HL-60 (cell line): ENCODE measurements around the gene AGPAT4.
A peak's percentile ranks its signal among the peaks of the same experiment; 100 is the strongest.

Experiments used
- DNase-seq, 2 experiments: peaks; one replicate each; pipeline ENCODE4 v3.0.0-alpha.2; 2010 to 2020; ENCODE audit warnings: low read depth in 1 of 2, low spot score in 1 of 2
- H3K27ac ChIP-seq: fragments of 250-450 bp; sonication (Bioruptor Pico); replicated peaks from 2 replicates; pipeline ENCODE4 v1.5.1; 2020; ENCODE audit warnings: mild to moderate bottlenecking, moderate library complexity
- H3K27me3 ChIP-seq: fragments of 250-450 bp; sonication (Bioruptor Pico); 2 replicates; pipeline ENCODE4 v1.5.1; 2021; ENCODE audit warnings: mild to moderate bottlenecking, moderate library complexity; ENCODE audit not compliant: insufficient read depth, poor library complexity, severe bottlenecking
- H3K4me3 ChIP-seq: replicated peaks from 2 replicates; pipeline ENCODE4 v1.5.1; 2011; ENCODE audit warnings: mild to moderate bottlenecking, control low read depth, low read length; ENCODE audit not compliant: insufficient read depth
- GABPA ChIP-seq: IDR thresholded peaks from 2 replicates; pipeline ENCODE4 v1.6.1; 2012; ENCODE audit warnings: low read depth
- POLR2AphosphoS5 ChIP-seq: IDR thresholded peaks from 2 replicates; pipeline ENCODE4 v1.6.1; 2012; ENCODE audit warnings: low read depth
- SPI1 ChIP-seq: IDR thresholded peaks from 2 replicates; pipeline ENCODE4 v1.6.1; 2012; ENCODE audit warnings: low read depth, mild to moderate bottlenecking, borderline replicate concordance
- TF ChIP-seq, protein P1 (sequence below): IDR thresholded peaks from one replicate; pipeline ENCODE4 v1.5.1; 2011; ENCODE audit warnings: low read length, control low read depth, inconsistent platforms; ENCODE audit not compliant: insufficient read depth
- TF ChIP-seq, protein P2 (sequence below): IDR thresholded peaks from 2 replicates; pipeline ENCODE4 v1.6.1; 2012; ENCODE audit warnings: low read depth; ENCODE audit not compliant: insufficient replicate concordance

The AGPAT4 gene

DNA sequence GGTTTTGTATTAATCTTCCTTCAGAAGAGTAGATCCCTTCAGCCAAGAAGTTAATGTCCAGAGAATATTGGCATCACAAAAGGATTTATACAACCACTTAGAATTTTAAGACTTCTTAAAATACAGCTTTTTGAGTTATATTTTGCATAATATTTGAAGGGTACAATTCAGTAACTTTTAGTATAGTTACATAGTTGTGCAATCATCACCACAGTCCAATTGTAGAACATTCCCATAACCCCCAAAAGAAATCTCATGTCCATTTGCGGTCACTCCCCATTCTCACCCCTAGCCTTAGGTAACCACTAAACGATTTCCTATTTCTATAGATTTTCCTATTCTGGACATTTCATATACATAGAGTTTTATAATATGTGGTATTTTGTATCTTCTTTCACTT is 155.9 kb downstream of the AGPAT4 start:
- no peak for DNase-seq
- H3K4me3 ChIP-seq = no peak overlapping the region
- H3K27ac ChIP-seq = no peak overlapping the region
- TF ChIP-seq, protein P1, sequence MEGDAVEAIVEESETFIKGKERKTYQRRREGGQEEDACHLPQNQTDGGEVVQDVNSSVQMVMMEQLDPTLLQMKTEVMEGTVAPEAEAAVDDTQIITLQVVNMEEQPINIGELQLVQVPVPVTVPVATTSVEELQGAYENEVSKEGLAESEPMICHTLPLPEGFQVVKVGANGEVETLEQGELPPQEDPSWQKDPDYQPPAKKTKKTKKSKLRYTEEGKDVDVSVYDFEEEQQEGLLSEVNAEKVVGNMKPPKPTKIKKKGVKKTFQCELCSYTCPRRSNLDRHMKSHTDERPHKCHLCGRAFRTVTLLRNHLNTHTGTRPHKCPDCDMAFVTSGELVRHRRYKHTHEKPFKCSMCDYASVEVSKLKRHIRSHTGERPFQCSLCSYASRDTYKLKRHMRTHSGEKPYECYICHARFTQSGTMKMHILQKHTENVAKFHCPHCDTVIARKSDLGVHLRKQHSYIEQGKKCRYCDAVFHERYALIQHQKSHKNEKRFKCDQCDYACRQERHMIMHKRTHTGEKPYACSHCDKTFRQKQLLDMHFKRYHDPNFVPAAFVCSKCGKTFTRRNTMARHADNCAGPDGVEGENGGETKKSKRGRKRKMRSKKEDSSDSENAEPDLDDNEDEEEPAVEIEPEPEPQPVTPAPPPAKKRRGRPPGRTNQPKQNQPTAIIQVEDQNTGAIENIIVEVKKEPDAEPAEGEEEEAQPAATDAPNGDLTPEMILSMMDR = no peak
- TF ChIP-seq, protein P2, sequence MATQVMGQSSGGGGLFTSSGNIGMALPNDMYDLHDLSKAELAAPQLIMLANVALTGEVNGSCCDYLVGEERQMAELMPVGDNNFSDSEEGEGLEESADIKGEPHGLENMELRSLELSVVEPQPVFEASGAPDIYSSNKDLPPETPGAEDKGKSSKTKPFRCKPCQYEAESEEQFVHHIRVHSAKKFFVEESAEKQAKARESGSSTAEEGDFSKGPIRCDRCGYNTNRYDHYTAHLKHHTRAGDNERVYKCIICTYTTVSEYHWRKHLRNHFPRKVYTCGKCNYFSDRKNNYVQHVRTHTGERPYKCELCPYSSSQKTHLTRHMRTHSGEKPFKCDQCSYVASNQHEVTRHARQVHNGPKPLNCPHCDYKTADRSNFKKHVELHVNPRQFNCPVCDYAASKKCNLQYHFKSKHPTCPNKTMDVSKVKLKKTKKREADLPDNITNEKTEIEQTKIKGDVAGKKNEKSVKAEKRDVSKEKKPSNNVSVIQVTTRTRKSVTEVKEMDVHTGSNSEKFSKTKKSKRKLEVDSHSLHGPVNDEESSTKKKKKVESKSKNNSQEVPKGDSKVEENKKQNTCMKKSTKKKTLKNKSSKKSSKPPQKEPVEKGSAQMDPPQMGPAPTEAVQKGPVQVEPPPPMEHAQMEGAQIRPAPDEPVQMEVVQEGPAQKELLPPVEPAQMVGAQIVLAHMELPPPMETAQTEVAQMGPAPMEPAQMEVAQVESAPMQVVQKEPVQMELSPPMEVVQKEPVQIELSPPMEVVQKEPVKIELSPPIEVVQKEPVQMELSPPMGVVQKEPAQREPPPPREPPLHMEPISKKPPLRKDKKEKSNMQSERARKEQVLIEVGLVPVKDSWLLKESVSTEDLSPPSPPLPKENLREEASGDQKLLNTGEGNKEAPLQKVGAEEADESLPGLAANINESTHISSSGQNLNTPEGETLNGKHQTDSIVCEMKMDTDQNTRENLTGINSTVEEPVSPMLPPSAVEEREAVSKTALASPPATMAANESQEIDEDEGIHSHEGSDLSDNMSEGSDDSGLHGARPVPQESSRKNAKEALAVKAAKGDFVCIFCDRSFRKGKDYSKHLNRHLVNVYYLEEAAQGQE = no peak
- TF ChIP-seq GABPA (no peak), SPI1 (no peak), POLR2AphosphoS5 (no peak)
- H3K27me3 ChIP-seq = no peaks in the 10 kb centered on the region

DNA sequence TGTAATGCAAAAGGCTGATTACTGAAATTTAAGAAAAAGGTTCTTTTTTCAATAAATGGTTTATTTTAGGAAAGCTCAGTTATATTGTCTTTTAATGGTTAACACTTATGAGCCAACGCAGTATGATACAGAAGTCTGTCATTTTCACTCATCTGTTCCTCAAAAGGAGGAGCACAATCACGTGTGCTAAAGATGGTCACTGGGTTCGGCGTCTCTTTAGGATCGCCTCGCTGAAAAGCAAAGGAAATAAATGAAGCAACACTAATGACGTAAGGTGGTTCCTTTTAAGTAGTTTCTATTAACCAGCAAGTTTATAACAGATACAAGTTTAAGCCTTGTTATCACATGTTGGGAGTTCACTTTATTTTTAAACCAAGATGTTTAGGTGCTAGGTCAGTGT is 156.6 kb downstream of the AGPAT4 start:
- Histone ChIP-seq H3K27me3 (no peaks in the 10 kb centered on the region), H3K4me3 (no peak overlapping the region), H3K27ac (no peak overlapping the region)
- peak; percentile 24 to 88 for DNase-seq
- TF ChIP-seq SPI1 (no peak), GABPA (no peak), POLR2AphosphoS5 (no peak)
- TF ChIP-seq, protein P2 = no peak

DNA sequence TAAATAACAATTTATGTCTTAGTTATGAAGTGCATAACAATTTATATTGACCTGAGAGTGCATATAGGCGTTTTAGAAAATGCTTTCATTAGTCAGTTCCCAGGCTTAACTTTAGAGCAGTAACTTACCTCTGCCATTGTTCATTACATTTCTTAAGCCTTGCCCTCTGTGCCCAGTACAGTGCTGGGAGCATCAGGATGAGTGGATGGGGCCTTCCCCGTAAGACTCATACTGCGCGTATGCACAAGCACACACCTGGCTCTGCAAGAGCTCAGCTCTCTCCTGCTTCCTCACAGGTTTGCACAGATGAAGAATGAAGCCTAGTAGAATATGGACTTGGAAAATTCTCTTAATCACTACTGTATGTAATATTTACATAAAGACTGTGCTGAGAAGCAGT is 157.3 kb downstream of the AGPAT4 start:
- no peak overlapping the region for H3K4me3 ChIP-seq
- DNase-seq = no peak
- no peaks in the 10 kb centered on the region for H3K27me3 ChIP-seq
- H3K27ac ChIP-seq = no peak overlapping the region
- TF ChIP-seq SPI1 = no peak
- TF ChIP-seq, protein P2 = no peak
- TF ChIP-seq, protein P1 = no peak
- TF ChIP-seq GABPA = no peak
- no peak for TF ChIP-seq POLR2AphosphoS5

DNA sequence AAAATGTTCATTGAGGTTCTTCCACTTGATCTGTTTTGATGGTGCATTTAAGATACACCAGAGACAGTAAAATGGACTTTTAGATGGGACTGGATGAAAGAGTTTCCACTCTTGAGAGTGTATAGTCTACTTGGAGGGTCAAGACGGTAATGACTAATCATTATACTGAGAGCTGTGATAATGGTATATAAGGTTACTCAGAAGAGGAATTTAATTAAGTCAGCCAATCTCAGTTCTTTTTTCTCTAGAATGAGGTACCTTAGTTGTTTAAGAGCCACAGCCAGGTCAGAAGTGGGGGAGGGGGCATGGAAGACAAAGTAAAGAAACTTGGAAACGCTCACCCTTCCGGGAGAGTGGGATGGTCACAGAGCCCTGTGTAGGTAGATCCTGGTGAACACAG is 158.4 kb downstream of the AGPAT4 start:
- DNase-seq = no peak
- H3K4me3 ChIP-seq = no peak overlapping the region

More for the DNA sequence above, 158.4 kb downstream of the AGPAT4 start:
- no peak overlapping the region for H3K27ac ChIP-seq
- TF ChIP-seq, protein P2 = no peak
- TF ChIP-seq GABPA (no peak), SPI1 (no peak), POLR2AphosphoS5 (no peak)
- TF ChIP-seq, protein P1 = no peak
- no peaks in the 10 kb centered on the region for H3K27me3 ChIP-seq
